IPS DF 4.7 (cell line): ENCODE data around the gene COPG1.
"Not testable (repeated sequence)": the region's sequence is repeated elsewhere in the genome, so short reads cannot be mapped to it uniquely, and the experiment has no call there.

Experiments
- DNase-seq: peaks from one replicate; pipeline ENCODE4 v3.0.0-alpha.2; 2013; ENCODE audit warnings: low spot score; ENCODE audit errors: extremely low read depth

The COPG1 gene, protein sequence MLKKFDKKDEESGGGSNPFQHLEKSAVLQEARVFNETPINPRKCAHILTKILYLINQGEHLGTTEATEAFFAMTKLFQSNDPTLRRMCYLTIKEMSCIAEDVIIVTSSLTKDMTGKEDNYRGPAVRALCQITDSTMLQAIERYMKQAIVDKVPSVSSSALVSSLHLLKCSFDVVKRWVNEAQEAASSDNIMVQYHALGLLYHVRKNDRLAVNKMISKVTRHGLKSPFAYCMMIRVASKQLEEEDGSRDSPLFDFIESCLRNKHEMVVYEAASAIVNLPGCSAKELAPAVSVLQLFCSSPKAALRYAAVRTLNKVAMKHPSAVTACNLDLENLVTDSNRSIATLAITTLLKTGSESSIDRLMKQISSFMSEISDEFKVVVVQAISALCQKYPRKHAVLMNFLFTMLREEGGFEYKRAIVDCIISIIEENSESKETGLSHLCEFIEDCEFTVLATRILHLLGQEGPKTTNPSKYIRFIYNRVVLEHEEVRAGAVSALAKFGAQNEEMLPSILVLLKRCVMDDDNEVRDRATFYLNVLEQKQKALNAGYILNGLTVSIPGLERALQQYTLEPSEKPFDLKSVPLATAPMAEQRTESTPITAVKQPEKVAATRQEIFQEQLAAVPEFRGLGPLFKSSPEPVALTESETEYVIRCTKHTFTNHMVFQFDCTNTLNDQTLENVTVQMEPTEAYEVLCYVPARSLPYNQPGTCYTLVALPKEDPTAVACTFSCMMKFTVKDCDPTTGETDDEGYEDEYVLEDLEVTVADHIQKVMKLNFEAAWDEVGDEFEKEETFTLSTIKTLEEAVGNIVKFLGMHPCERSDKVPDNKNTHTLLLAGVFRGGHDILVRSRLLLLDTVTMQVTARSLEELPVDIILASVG

DNA sequence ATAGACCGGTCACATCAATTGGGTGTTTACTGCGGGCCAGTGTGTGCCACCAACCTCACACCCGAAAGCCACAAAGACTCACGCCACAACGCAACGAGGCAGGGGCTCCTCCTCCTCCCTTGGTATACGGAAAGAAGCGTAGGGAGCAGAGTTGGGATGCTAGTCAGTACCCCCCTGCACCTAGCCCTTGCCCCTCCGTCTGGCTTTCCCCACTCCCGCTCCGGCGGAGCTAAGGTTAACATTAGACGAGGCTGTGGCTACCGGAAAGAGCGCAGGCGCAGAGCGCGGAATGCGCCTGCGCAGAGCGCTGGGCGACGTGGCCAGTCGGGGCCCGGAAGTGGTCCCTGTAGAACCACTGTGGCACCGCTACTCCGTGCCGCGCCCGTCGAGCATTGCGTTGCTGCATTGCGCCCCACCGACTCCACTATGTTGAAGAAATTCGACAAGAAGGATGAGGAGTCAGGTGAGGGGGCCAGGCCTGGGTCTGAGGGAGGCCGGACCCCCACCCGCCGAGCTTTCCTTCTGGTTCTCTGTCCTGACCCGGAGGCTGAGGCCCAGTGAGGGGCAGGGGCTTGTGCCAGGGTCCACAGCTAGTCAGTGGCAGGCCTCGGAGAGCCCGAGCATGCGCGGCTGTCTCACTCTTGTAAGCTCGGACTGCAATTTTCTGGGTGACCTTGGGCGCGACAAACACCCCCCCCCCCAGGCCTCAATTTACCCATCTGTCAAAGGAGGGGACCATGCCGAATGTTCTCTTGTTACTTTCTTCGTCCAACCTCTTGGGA is at the start of gene COPG1:
TSS of gene COPG1 (plus strand) at position 323 of the 782 bp plus-strand sequence. CDS start at position 427, 104 bp downstream.
- no peak for DNase-seq

- no peak for DNase-seq
Measured at GRCh38 chr3:129204473-129204872, 44.9 kb upstream of the COPG1 start.

GRCh38 chr3:129205109-129205832 is 44.1 kb upstream of the COPG1 start:
- no peak for DNase-seq

GRCh38 chr3:129207479-129207878 is 41.9 kb upstream of the COPG1 start:
- no peak for DNase-seq

GRCh38 chr3:129211345-129211744 is 38.1 kb upstream of the COPG1 start:
- no peak for DNase-seq

GRCh38 chr3:129211772-129212171 is 37.6 kb upstream of the COPG1 start:
- no peak for DNase-seq

- no peak for DNase-seq
Measured at GRCh38 chr3:129213238-129213637, 36.2 kb upstream of the COPG1 start.

DNA sequence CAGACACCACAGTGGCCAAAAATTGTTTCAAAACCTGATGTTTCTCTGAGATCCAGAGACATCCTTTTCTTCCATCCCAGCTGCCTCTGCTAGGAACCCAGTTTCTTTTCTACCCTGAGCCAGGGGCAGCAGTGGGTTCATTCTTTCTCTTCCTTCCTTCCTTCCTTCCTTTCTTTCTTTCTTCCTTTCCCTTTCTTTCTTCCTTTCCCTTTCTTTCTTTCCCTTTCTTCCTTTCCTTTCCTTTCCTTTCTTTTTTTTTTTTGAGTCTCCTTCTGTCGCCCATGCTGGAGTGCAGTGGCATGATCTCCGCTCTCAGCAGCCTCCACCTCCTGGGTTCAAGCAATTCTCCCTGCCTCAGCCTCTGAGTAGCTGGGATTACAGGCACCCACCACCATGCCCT is 30.7 kb upstream of the COPG1 start:
- DNase-seq: no peak

DNA sequence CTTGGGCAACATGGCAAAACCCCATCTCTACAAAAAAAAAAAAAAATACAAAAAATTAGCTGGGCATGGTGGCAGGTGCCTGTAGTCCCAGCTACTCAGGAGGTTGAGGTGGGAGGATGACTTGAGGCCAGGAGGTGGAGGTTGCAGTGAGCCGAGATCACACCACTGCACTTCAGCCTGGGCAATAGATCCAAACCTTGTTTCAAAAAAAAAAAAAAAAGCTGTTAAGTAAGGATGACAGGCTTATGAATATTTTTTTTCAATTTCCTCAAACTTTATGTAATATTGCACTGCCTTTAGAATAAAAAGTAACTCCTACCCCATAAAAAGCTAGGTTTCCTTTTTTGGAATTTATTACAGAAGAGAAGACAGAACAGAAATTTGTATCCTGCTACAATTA is 25.0 kb upstream of the COPG1 start:
- not testable (repeated sequence) for DNase-seq

- no peak for DNase-seq
Measured at GRCh38 chr3:129224984-129225393, 24.4 kb upstream of the COPG1 start.

GRCh38 chr3:129226374-129226773 is 23.0 kb upstream of the COPG1 start:
- no peak for DNase-seq

DNA sequence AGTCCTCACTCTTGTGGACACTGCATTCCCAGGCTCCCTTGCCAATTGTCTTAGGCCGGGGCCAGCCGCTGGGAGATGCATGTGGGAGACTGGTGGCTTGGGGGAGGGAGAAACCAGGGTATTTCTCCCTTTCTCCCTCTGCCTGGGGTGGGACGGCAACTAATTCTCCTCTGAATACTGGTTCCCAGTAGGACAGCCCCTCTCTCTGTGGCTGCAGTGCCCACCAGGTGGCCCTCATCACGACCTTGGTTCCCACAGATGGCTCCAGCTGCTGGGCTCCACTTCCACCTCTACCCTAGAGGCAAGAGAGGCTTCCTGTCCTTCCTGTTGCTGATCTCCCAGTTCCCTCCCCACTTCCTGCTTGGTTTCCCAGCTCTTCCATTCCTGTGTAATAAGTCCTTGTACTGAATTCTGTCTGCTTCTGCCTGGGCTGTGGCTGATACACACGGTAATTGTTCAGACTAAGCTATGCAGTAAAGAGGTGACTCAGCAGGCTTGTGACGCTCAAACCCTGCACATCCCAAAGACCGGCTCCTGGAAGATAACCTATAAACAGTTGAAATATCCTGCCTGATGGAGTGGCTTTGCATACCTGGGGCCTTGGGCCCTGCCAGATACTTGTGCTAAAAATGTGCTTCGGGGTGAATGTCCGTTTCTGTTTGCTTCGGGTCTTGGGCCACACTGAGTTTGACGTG is 20.4 kb upstream of the COPG1 start:
- no peak for DNase-seq

- no peak for DNase-seq
Measured at GRCh38 chr3:129230311-129231019, 18.9 kb upstream of the COPG1 start.

DNA sequence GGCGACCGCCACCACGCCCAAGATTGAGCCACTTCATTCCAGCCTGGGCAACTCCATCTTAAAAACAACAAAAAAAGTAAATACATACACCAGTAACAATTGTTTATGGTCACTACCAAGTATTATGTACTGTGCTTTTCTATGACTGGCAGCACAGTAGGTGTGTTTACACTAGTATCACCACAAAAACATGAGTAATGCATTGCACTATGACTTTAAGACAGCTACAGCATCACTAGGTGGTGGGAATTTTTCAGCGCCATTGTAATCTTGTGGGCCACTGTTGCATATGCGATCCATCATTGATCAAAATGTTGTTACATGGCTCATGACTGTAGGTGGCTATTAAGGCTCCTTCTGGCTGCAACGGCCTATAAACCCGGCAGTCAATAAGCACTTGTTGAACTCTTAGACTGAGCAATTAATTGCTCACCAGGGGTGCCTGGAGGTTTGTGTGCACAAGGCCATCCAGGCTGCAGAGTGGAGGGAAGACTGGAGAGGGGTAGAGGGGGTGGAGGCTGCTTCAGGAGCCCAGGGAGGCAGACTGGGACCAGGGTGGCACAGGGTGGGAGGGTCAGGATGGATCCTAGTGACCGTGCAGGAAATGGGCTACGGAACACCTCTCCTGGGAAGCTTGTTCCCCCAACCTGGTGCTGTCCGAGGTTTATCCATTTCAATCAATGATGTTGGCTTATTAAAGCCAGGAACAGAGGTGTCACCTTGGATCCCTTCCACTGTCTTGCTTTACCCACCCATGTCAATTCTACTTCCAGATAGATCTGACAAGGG is 17.9 kb upstream of the COPG1 start:
- DNase-seq: no peak

DNA sequence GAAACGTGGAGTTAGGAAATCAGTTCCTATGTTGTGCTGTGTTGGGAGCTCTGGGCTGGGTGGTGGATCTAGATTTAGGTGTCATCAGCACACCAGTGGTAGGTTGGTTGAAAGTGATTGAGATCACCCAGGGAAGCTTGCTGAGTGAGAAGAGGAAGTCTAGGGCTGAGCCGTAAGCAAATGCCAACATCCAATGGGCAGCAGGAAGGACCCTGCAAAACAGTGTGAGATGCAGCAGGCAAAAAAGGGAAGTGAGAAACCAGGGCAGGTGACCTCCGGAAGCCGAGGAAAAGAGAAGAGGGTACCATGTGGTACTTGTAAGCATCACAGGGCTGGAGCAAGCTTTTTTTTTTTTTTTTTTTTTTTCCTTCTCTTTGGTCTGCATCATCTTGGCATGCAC is 15.9 kb upstream of the COPG1 start:
- DNase-seq: no peak

DNA sequence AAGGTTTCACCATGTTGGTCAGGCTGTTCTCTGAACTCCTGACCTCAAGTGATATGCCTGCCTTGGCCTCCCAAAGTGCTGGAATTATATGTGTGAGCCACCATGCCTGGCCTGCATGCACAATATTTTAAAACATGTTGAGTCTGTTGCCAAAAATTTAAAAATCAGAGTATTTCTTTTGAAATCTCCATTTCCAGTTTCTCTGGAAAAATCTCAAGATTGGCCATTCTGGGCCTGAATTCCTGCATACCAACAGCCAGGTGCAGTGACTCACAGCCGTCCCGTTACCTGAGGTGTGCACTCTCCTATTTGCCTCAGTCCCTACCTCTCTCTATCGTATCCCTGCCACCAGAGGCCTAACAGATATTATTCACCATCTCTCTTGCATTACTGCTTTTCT is 15.0 kb upstream of the COPG1 start:
- no peak for DNase-seq

DNA sequence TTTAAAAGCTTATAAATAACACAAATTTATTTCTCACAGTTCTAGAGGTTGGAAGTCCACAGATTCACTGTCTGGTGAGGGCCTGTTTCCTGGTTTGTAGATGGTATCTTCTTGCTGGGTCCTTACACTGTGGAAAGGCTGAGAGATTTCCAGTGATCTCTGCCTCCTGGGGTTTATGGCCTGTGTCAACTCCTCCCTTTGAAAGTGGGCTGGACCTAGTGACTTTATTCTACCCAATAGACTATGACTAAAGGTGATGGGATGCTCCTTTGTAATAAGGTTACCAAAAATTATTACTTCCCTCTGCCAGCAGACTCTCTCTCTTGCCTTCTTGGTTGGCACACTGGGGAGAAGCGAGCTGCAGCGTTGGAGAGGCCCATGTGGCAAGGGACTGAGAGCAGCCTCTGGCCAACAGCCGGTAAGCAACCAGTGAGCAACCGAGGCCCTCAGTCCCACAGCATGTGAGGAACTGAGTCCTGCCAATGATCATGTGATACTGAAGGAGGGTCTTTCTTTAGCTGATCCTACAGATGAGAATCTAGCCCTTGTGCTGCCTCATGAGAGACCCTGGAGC is 14.0 kb upstream of the COPG1 start:
- DNase-seq: no peak

- DNase-seq: no peak
Measured at GRCh38 chr3:129238945-129239705, 10.3 kb upstream of the COPG1 start.
